NCI-H1105 treated with DMSO at 0.1 percent for 48 hours (cell line): ENCODE results near the gene GPM6B.

ENCODE experiments used
- DNase-seq: peaks from one replicate; lab custom pipeline; 2025; lab: John Stamatoyannopoulos, UW

The GPM6B gene

GRCh38 chrX:13824746-13825145 lies 7.9 kb upstream of the GPM6B start:
- DNase-seq = no peak

- DNase-seq = no peak
Measured at GRCh38 chrX:13821738-13822137, 4.8 kb upstream of the GPM6B start.

DNA sequence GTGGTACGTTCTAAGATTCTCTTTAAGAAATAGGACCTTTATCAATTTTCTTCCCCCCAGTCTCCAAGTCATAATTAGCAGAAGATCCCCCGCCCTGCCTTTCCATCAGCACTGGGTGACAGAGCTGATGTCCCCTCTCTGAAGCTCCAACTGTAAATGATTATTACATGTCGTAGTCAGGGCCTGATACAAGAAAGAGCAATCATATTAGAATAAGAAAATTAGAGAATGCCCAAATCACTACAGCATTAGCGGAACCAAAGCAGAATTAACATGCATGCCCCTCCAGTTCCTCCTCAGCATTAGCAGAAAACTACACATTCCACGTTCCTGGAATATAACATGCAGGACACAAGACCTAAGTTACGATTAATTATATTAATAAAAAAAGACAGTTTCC lies 717 bp downstream of the GPM6B start:
- no peak for DNase-seq

DNA sequence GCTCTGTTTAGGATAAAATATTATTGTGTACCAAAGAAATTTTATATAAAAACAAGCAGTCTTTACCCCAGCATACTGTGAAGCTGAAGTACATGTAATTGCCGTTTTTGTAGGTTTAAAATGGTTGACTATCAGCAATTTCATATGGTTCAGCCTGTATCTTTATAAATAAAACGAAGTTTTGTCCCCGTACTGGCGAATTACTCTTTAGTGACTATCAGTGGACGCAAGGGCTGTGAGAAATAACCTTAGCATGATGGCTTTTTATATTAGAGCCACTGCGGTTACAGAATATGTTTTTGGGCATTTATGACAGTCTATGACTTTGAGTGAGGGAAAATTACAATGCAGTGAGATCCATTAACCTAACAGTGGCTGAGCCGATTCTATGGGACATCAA lies 1.2 kb downstream of the GPM6B start:
- DNase-seq = no peak

GRCh38 chrX:13808865-13809264 lies 8.0 kb downstream of the GPM6B start:
- DNase-seq = no peak

GRCh38 chrX:13808293-13808692 lies 8.6 kb downstream of the GPM6B start:
- DNase-seq = peak; percentile 59

GRCh38 chrX:13805241-13805640 lies 11.7 kb downstream of the GPM6B start:
- no peak for DNase-seq

GRCh38 chrX:13803116-13803515 lies 13.8 kb downstream of the GPM6B start:
- no peak for DNase-seq

DNA sequence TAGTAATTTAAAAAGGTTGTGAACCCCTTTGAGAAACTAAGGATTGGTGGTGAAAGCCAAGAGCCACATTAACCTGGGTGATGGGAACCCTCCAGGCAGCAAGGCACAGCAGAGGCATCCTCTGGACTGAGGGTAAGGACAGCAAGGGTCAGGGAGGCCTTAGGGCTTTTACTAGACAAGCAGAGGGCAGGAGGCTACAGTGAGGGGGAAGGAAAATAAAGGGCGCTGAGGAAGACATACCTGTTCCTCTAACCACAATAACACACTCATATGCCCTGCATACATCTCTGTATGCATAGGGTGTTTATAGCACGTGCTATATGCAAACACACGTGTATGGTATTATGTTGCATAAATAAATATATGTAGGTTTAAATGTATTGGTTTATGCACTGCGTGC lies 18.7 kb downstream of the GPM6B start:
- no peak for DNase-seq

- no peak for DNase-seq
Measured at GRCh38 chrX:13797512-13797911, 19.4 kb downstream of the GPM6B start.

GRCh38 chrX:13794417-13794816 lies 22.5 kb downstream of the GPM6B start:
- DNase-seq = no peak

- no peak for DNase-seq
Measured at GRCh38 chrX:13793897-13794296, 23.0 kb downstream of the GPM6B start.

DNA sequence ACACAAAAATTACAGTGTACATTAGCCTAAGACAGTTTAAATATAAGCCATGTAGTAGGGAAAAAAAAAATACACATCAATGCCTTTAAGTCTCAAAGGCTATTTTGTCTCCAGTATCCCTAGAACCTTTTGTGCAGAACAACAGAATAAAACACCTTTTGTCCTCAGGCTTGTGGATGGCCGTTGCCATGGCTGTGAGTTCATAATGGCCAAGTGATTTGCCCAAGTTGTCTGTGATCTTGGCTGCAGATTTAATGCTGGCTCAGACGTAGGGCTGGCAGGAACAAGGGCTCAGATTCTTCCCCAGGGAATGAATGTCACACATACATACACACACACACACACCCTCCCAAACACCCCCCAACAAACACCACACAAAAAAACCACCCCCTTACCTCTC lies 25.3 kb downstream of the GPM6B start:
- peak; percentile 15 for DNase-seq

DNA sequence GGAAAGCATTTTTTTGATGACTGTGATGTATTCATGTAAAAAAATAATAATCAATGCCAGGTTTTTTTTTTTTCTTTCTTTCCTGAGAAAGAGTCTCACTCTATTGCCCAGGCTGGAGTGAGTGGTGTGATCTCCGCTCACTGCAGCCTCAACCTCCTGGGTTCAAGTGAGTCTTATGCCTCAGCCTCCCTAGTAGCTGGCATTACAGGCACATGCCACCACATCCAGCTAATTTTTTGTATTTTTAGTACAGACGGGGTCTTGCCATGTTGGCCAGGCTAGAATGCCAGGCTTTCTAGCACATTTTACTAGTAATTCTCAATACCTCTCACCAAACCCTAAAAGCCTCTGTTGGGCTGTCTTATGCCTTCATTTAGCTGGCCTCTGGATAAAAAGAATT lies 25.7 kb downstream of the GPM6B start:
- DNase-seq = no peak

DNA sequence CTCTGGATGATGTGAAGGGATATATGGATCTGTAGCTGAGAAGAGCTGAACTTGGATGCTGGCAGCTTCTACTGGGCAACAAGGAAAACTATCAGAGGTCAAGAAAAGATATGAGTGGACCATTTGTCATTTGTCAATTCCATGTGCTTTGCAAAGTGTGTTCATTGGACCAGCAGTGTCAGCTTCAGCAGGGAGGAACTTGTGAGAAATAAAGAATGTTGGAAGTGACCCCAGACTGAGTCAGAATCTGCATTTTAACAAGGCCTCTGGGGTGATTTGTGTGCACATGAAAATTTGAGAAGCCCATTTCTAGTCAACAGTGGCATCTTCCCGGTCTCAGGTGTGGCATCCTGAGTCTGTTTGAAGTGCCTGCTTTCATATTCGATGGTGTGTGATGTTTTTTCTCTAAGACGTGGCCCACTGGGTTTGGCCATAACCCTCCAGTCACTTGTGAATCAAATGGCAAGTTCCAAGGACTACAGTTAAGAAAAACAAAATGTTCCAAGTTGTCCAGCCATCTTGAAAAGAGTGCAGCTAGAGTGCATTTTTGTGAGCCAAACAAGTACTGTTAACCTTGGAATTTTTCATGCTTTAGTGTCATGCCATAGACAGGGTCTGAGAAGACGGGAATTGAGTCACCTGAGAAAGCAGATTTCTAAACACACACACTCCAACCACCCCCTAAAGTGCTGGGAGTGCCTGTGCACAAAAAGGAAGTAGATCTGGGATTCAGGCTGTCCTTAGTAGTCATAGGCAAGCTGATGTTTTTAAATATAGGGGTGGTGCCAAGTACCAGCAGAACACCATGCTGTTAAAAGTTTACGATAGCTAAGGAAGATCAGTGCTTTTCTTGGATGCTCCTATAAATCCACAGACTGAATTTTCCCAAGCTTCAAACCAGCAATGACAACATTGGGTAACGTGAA lies 26.4 kb downstream of the GPM6B start:
- no peak for DNase-seq

GRCh38 chrX:13786048-13786447 lies 30.8 kb downstream of the GPM6B start:
- peak; percentile 87 for DNase-seq

- DNase-seq = no peak
Measured at GRCh38 chrX:13780868-13781427, 35.9 kb downstream of the GPM6B start.

DNA sequence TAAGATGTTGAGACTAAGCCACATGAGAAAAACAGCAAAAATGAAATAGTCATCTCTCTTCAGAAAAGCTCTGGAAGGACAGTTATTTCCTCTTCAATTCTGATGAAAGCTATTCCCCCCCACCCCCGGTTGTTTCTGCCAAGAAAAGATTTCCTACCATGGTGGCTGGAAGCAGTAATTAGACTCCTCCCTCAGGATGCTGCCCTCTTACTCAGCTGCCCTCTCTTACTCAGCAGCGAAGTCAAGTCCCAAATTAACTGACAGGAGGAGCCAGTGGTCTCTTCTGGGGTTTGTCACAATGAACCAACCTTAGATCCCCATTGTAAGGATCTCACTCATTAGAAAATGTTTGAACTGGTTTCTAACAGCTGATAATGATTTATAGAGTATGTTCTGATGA lies 38.0 kb downstream of the GPM6B start:
- peak; percentile 24 for DNase-seq

DNA sequence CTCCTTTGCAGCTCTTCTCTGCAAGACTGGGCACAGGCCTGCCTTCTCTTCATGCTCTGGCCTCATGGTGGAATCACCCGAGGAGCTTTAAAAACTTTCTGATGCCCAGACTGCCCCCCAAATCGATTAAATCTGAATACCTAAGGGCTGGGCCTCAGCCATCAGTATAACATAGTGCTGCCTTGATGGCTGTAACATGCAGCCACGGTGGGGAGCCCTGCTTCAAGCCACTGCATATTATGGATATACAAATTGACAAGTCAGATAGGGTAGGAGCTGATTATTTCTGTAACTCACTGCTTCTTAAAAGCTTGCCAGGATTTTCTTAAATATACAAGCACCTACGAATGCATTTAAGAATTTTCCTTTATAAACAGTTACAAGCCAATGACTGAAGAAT lies 40.5 kb downstream of the GPM6B start:
- no peak for DNase-seq

GRCh38 chrX:13775837-13776236 lies 41.1 kb downstream of the GPM6B start:
- no peak for DNase-seq

- no peak for DNase-seq
Measured at GRCh38 chrX:13774696-13775095, 42.2 kb downstream of the GPM6B start.

DNA sequence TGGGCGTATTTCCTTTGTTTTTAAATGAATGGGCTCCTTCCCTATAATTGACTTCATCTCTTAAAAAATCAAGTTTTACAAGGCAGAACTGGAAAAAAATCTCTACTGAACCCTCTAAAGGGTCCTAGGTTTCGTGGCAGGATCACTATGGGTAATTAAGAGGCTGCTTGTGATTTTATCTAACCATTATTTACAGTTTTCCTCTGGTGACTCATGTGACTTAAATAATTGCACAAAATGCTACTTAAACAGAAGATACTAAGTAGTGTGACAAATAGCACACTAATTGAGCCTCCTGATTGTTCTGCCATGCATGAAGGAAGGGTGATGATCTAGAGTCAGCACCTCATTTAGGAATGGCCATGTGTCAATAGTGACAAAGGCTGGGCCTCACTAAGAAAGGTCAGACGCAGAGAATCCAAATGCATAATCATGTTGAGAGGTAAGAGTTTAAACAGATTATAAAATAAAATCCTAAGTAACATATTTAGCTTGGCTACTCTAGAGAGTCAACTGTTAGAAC lies 46.8 kb downstream of the GPM6B start:
- DNase-seq = peak; percentile 82

- no peak for DNase-seq
Measured at GRCh38 chrX:13768939-13769338, 48.0 kb downstream of the GPM6B start.
